HepG2 (cell line): Measurements from ENCODE around the gene DOK4. TPM values are rescaled to one million over a fixed set of nuclear protein-coding genes. Genes with fewer than 3 reads are reported as not detected.

Source experiments
- CBX5 ChIP-seq: sonication (generic); formaldehyde crosslinking; IDR thresholded peaks from 2 replicates; pipeline ENCODE4 v1.4.0; 2020; ENCODE audit warnings: missing genetic modification reagents, borderline replicate concordance
- KAT2B ChIP-seq: fragments of 150-350 bp; IDR thresholded peaks from 2 replicates; pipeline ENCODE4 v1.6.1; 2014; ENCODE audit warnings: low read depth, low read length, borderline replicate concordance
- KDM5B ChIP-seq: sonication (generic); formaldehyde crosslinking; IDR thresholded peaks from 2 replicates; pipeline ENCODE4 v1.4.0; 2020; ENCODE audit warnings: missing genetic modification reagents, mild to moderate bottlenecking, borderline replicate concordance
- MBNL3 ChIP-seq: fragments of 250-450 bp; sonication (Bioruptor Pico); conservative IDR thresholded peaks from 2 replicates; pipeline ENCODE4 v1.8.0; 2022; ENCODE audit warnings: mild to moderate bottlenecking, inconsistent platforms
- MTF1 ChIP-seq: sonication (generic); formaldehyde crosslinking; IDR thresholded peaks from 2 replicates; pipeline ENCODE4 v1.5.0; 2020; ENCODE audit warnings: missing genetic modification reagents
- NFE2 ChIP-seq: sonication (generic); formaldehyde crosslinking; IDR thresholded peaks from 2 replicates; pipeline ENCODE4 v1.4.0; 2020; ENCODE audit warnings: missing genetic modification reagents
- SOX5 ChIP-seq: IDR thresholded peaks from 2 replicates; pipeline ENCODE4 v1.6.1; 2016; ENCODE audit warnings: borderline replicate concordance
- ZNF20 ChIP-seq: sonication (generic); formaldehyde crosslinking; IDR thresholded peaks from 2 replicates; pipeline ENCODE4 v1.4.0; 2020; ENCODE audit warnings: mild to moderate bottlenecking, moderate library complexity, missing genetic modification reagents
- ZNF296 ChIP-seq: sonication (generic); formaldehyde crosslinking; conservative IDR thresholded peaks from 2 replicates; pipeline ENCODE4 v1.5.0; 2020; ENCODE audit warnings: mild to moderate bottlenecking, missing genetic modification reagents
- ZNF34 ChIP-seq: sonication (generic); formaldehyde crosslinking; IDR thresholded peaks from 2 replicates; pipeline ENCODE4 v1.4.0; 2020; ENCODE audit warnings: mild to moderate bottlenecking, missing genetic modification reagents, borderline replicate concordance
- ZNF354B ChIP-seq: sonication (generic); formaldehyde crosslinking; IDR thresholded peaks from 2 replicates; pipeline ENCODE4 v1.8.0; 2022; ENCODE audit warnings: mild to moderate bottlenecking, missing genetic modification reagents
- ZNF546 ChIP-seq: sonication (generic); formaldehyde crosslinking; conservative IDR thresholded peaks from 2 replicates; pipeline ENCODE4 v1.8.1; 2023; ENCODE audit warnings: mild to moderate bottlenecking, missing genetic modification reagents
- ZNF644 ChIP-seq: IDR thresholded peaks from 2 replicates; pipeline ENCODE4 v1.6.1; 2016; ENCODE audit warnings: low read depth
- polyA plus RNA-seq, 8 experiments: library from polyadenylated mRNA; depleted of rRNA in 3 of 8; stranded (reverse) in 7 of 8; unstranded in 1 of 8; fragments of >200 nt; fragmentation: Illumina TruSeq in 4 of 8; extraction: Trizol in 4 of 8; gene quantifications; 2 replicates each; pipeline versions ENCODE4 v1.2.1 to v1.2.3, GENCODE V29; 2011 to 2016; ENCODE audit warnings: low read depth in 4 of 8, missing spikeins in 1 of 8, mixed read lengths in 1 of 8; ENCODE audit not compliant: insufficient read depth in 1 of 8
- total RNA-seq, 5 experiments: library from RNA; depleted of rRNA; stranded (reverse); fragments of >200 nt; fragmentation: Illumina TruSeq; extraction: Trizol; gene quantifications; 2 replicates each; pipeline ENCODE4 v1.2.3, GENCODE V29; 2016; ENCODE audit warnings: low read depth in 1 of 5
- TF ChIP-seq, protein P1 (sequence below): sonication (generic); formaldehyde crosslinking; IDR thresholded peaks from 2 replicates; pipeline ENCODE4 v1.5.0; 2020; ENCODE audit warnings: mild to moderate bottlenecking, missing genetic modification reagents, borderline replicate concordance
- TF ChIP-seq, protein P2 (sequence below): sonication (generic); formaldehyde crosslinking; IDR thresholded peaks from 2 replicates; pipeline ENCODE4 v1.8.0; 2022; ENCODE audit warnings: missing genetic modification reagents, mild to moderate bottlenecking, inconsistent platforms, borderline replicate concordance
- TF ChIP-seq, protein P3 (sequence below), 2 experiments: sonication (generic) in 1 of 2; formaldehyde crosslinking in 1 of 2; IDR thresholded peaks; 2 replicates each; pipeline versions ENCODE4 v1.4.0 to v1.6.1; 2016 to 2020; ENCODE audit warnings: borderline replicate concordance in 1 of 2, low read depth in 1 of 2, mild to moderate bottlenecking in 1 of 2, missing genetic modification reagents in 1 of 2
- TF ChIP-seq, protein P4 (sequence below): sonication (generic); formaldehyde crosslinking; IDR thresholded peaks from 2 replicates; pipeline ENCODE4 v1.4.0; 2020; ENCODE audit warnings: mild to moderate bottlenecking, missing genetic modification reagents
- TF ChIP-seq, protein P5 (sequence below): sonication (generic); formaldehyde crosslinking; IDR thresholded peaks from 2 replicates; pipeline ENCODE4 v1.4.0; 2020; ENCODE audit warnings: mild to moderate bottlenecking, missing genetic modification reagents

DOK4 gene
- total and polyA plus RNA-seq, 2 of the 13 experiments (the other 11 are each of a cell fraction or from before 2014, with no cell fraction given), result 52.7 to 70.0 TPM

DNA sequence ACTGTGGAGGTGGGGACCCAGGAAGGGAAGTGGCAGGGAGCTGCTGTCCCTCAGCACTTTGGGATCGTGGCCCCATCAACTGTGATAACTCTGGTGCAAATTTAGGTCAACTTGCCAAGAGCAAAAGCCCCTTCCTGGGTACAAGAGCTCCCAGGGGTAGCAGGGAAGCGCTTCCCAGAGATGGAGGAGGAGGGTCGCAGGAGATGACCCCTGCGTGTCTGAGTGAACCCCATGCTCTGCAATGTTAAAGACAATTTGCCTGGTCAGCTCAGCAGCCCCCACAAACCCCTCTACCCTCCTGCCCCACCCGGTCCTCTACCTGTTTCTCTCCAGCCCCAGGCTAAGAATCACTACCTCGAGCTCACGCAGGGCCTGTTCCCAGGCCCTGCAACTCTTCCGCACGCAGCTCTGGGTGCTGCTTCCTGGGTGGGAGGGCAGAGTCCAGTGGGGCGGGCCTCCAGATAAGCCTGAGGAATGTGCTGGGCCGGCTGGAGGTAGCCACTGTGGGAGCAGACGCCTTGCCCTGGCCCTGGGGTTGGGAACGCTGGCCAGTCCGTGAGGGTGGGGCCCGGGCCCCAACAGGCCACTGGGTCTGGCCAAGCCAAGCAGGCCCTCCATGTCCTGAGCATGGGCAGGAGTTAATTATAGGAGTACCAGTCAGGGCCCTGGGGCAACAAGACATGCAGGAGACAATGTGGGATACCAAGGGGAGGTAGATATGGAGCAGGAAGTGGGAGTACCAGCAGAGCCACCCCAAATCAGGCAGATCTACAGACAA, 6.1 kb downstream of the DOK4 start (continued):
- TF ChIP-seq, protein P1, sequence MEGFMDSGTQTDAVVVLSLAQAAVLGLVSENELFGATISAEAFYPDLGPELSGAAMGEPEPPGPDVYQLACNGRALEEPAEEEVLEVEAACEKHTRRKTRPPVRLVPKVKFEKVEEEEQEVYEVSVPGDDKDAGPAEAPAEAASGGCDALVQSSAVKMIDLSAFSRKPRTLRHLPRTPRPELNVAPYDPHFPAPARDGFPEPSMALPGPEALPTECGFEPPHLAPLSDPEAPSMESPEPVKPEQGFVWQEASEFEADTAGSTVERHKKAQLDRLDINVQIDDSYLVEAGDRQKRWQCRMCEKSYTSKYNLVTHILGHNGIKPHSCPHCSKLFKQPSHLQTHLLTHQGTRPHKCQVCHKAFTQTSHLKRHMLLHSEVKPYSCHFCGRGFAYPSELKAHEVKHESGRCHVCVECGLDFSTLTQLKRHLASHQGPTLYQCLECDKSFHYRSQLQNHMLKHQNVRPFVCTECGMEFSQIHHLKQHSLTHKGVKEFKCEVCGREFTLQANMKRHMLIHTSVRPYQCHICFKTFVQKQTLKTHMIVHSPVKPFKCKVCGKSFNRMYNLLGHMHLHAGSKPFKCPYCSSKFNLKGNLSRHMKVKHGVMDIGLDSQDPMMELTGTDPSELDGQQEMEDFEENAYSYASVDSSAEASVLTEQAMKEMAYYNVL (CRISPR knock-in tag), result no peak; the same call in 1 of the 2 replicates
- TF ChIP-seq ZNF296 (CRISPR knock-in tag) (peak; percentile 82; the same call in 1 of the 2 replicates), NFE2 (no peak), ZNF644 (CRISPR knock-in tag) (0 out of 2 replicates have a peak, but pooled peaks have one; percentile 30), MBNL3 (CRISPR knock-in tag) (no peak), CBX5 (CRISPR knock-in tag) (peak; percentile 24; the same call in 1 of the 2 replicates), MTF1 (CRISPR knock-in tag) (no peak), KDM5B (CRISPR knock-in tag) (peak; percentile 87), ZNF34 (CRISPR knock-in tag) (no peak), ZNF354B (CRISPR knock-in tag) (no peak), ZNF20 (no peak), ZNF546 (CRISPR knock-in tag) (no peak), KAT2B (no peak), SOX5 (CRISPR knock-in tag) (peak; percentile 55; the same call in 1 of the 2 replicates)
- TF ChIP-seq, protein P2, sequence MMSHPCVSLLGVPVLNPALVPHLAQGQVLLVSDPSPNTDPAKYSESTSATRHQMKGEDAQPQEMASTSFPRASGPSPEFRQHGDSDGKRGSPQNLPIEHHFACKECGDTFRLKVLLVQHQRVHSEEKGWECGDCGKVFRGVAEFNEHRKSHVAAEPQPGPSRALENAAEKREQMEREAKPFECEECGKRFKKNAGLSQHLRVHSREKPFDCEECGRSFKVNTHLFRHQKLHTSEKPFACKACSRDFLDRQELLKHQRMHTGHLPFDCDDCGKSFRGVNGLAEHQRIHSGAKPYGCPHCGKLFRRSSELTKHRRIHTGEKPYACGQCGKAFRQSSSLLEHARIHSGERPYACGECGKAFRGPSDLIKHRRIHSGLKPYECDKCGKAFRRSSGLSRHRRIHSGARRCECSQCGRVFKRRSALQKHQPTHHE (CRISPR knock-in tag), result no peak
- TF ChIP-seq, protein P3, sequence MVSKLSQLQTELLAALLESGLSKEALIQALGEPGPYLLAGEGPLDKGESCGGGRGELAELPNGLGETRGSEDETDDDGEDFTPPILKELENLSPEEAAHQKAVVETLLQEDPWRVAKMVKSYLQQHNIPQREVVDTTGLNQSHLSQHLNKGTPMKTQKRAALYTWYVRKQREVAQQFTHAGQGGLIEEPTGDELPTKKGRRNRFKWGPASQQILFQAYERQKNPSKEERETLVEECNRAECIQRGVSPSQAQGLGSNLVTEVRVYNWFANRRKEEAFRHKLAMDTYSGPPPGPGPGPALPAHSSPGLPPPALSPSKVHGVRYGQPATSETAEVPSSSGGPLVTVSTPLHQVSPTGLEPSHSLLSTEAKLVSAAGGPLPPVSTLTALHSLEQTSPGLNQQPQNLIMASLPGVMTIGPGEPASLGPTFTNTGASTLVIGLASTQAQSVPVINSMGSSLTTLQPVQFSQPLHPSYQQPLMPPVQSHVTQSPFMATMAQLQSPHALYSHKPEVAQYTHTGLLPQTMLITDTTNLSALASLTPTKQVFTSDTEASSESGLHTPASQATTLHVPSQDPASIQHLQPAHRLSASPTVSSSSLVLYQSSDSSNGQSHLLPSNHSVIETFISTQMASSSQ (IDR thresholded peaks at IDR 0.05; ENCODE audit: low read depth), result peak; percentile 15; the same call in 1 of the 2 replicates
- TF ChIP-seq, protein P3 (CRISPR knock-in tag; IDR thresholded peaks at IDR 0.05; ENCODE audit: borderline replicate concordance), result 0 out of 2 replicates have a peak, but pooled peaks have one; percentile 26
- TF ChIP-seq, protein P4, sequence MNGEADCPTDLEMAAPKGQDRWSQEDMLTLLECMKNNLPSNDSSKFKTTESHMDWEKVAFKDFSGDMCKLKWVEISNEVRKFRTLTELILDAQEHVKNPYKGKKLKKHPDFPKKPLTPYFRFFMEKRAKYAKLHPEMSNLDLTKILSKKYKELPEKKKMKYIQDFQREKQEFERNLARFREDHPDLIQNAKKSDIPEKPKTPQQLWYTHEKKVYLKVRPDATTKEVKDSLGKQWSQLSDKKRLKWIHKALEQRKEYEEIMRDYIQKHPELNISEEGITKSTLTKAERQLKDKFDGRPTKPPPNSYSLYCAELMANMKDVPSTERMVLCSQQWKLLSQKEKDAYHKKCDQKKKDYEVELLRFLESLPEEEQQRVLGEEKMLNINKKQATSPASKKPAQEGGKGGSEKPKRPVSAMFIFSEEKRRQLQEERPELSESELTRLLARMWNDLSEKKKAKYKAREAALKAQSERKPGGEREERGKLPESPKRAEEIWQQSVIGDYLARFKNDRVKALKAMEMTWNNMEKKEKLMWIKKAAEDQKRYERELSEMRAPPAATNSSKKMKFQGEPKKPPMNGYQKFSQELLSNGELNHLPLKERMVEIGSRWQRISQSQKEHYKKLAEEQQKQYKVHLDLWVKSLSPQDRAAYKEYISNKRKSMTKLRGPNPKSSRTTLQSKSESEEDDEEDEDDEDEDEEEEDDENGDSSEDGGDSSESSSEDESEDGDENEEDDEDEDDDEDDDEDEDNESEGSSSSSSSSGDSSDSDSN (CRISPR knock-in tag), result peak; percentile 81
- TF ChIP-seq, protein P5, sequence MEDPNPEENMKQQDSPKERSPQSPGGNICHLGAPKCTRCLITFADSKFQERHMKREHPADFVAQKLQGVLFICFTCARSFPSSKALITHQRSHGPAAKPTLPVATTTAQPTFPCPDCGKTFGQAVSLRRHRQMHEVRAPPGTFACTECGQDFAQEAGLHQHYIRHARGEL (CRISPR knock-in tag), result no peak
